NCI-H446 treated with DMSO at 0.1 percent for 48 hours (cell line): ENCODE measurements around the gene GDF2.

Source experiments
- DNase-seq: peaks from one replicate; lab custom pipeline; 2025; lab: John Stamatoyannopoulos, UW

The GDF2 gene

GRCh38 chr10:47332946-47333345, 10.7 kb downstream of the GDF2 start:
- no peak for DNase-seq

- no peak for DNase-seq
Observed at GRCh38 chr10:47333532-47333931, 11.3 kb downstream of the GDF2 start.

- no peak for DNase-seq
Observed at GRCh38 chr10:47334466-47335295, 12.4 kb downstream of the GDF2 start.

- no peak for DNase-seq
Observed at GRCh38 chr10:47335906-47336305, 13.7 kb downstream of the GDF2 start.

- no peak for DNase-seq
Observed at GRCh38 chr10:47336387-47337134, 14.3 kb downstream of the GDF2 start.

- DNase-seq: no peak
Observed at GRCh38 chr10:47337310-47337709, 15.1 kb downstream of the GDF2 start.

- DNase-seq: no peak
Observed at GRCh38 chr10:47339186-47339735, 17.0 kb downstream of the GDF2 start.

- no peak for DNase-seq
Observed at GRCh38 chr10:47339759-47340607, 17.7 kb downstream of the GDF2 start.

- DNase-seq: no peak
Observed at GRCh38 chr10:47340608-47341170, 18.4 kb downstream of the GDF2 start.

GRCh38 chr10:47344996-47345870, 23.0 kb downstream of the GDF2 start:
- no peak for DNase-seq

- DNase-seq: peak; percentile 49
Observed at GRCh38 chr10:47346581-47347302, 24.5 kb downstream of the GDF2 start.

GRCh38 chr10:47347303-47347675, 25.0 kb downstream of the GDF2 start:
- no peak for DNase-seq

- no peak for DNase-seq
Observed at GRCh38 chr10:47348138-47348651, 25.9 kb downstream of the GDF2 start, which contains the start of gene RBP3. Gene RBP3 (plus strand): TSS chr10:47348363. CDS start chr10:47348485, 122 bp downstream.

GRCh38 chr10:47348661-47349470, 26.6 kb downstream of the GDF2 start:
- DNase-seq: no peak

GRCh38 chr10:47349516-47349915, 27.3 kb downstream of the GDF2 start:
- no peak for DNase-seq

GRCh38 chr10:47349941-47350371, 27.7 kb downstream of the GDF2 start:
- no peak for DNase-seq

GRCh38 chr10:47350671-47351640, 28.7 kb downstream of the GDF2 start:
- DNase-seq: no peak
